ENCODE results near the gene MYLK.

Gene MYLK

GRCh38 chr3:123877965-123878364 is 6.2 kb downstream of the MYLK start:
- no peak for DNase-seq (ENCODE audit: low spot score)

- no peak for DNase-seq (ENCODE audit: low spot score)
These were observed 6.7 kb downstream of the MYLK start for GRCh38 chr3:123877466-123877865.

- no peak for DNase-seq (ENCODE audit: low spot score)
These were observed 7.3 kb downstream of the MYLK start for GRCh38 chr3:123876858-123877257.

- no peak for DNase-seq (ENCODE audit: low spot score)
These were observed 11.5 kb downstream of the MYLK start for GRCh38 chr3:123872621-123873020.

GRCh38 chr3:123871946-123872345 is 12.2 kb downstream of the MYLK start:
- no peak for DNase-seq (ENCODE audit: low spot score)

- DNase-seq (ENCODE audit: low spot score): no peak
These were observed 14.1 kb downstream of the MYLK start for GRCh38 chr3:123870033-123870432.

GRCh38 chr3:123869165-123869564 is 15.0 kb downstream of the MYLK start:
- no peak for DNase-seq (ENCODE audit: low spot score)

GRCh38 chr3:123864706-123865105 is 19.4 kb downstream of the MYLK start:
- no peak for DNase-seq (ENCODE audit: low spot score)

GRCh38 chr3:123862152-123862551 is 22.0 kb downstream of the MYLK start:
- no peak for DNase-seq (ENCODE audit: low spot score)

GRCh38 chr3:123861081-123861836 is 22.9 kb downstream of the MYLK start:
- no peak for DNase-seq (ENCODE audit: low spot score)

GRCh38 chr3:123859177-123859576 is 25.0 kb downstream of the MYLK start:
- DNase-seq (ENCODE audit: low spot score): no peak

GRCh38 chr3:123854905-123855304 is 29.2 kb downstream of the MYLK start:
- no peak for DNase-seq (ENCODE audit: low spot score)

GRCh38 chr3:123853686-123854372 is 30.3 kb downstream of the MYLK start:
- no peak for DNase-seq (ENCODE audit: low spot score)

- no peak for DNase-seq (ENCODE audit: low spot score)
These were observed 36.9 kb downstream of the MYLK start for GRCh38 chr3:123847209-123847608.

GRCh38 chr3:123843668-123844067 is 40.5 kb downstream of the MYLK start:
- DNase-seq (ENCODE audit: low spot score): no peak

- DNase-seq (ENCODE audit: low spot score): no peak
These were observed 41.4 kb downstream of the MYLK start for GRCh38 chr3:123842711-123843110.

GRCh38 chr3:123841476-123842238 is 42.5 kb downstream of the MYLK start:
- DNase-seq (ENCODE audit: low spot score): no peak

- DNase-seq (ENCODE audit: low spot score): no peak
These were observed 43.2 kb downstream of the MYLK start for GRCh38 chr3:123840961-123841360.

- DNase-seq (ENCODE audit: low spot score): no peak
These were observed 46.3 kb downstream of the MYLK start for GRCh38 chr3:123837858-123838257.

- no peak for DNase-seq (ENCODE audit: low spot score)
These were observed 49.5 kb downstream of the MYLK start for GRCh38 chr3:123834631-123835030.

- no peak for DNase-seq (ENCODE audit: low spot score)
These were observed 50.7 kb downstream of the MYLK start for GRCh38 chr3:123833398-123833785.

GRCh38 chr3:123832692-123833397 is 51.3 kb downstream of the MYLK start:
- no peak for DNase-seq (ENCODE audit: low spot score)
